HG02970 (cell line): ENCODE measurements around the gene FGFR1OP2.
"Not testable (repeated sequence)": the region's sequence is repeated elsewhere in the genome, so short reads cannot be mapped to it uniquely, and the experiment has no call there.

Source experiments
- ATAC-seq: cut with Tn5 transposase; IDR thresholded peaks from one replicate; pipeline ENCODE4 v1.9.1; 2021; ENCODE audit warnings: mild to moderate bottlenecking, moderate library complexity, moderate number of reproducible peaks; ENCODE audit not compliant: unreplicated experiment, low FRiP score

The FGFR1OP2 gene

GRCh38 chr12:26940516-26941214, 2.4 kb downstream of the FGFR1OP2 start:
- ATAC-seq = no peak

GRCh38 chr12:26941215-26941594, 2.9 kb downstream of the FGFR1OP2 start:
- ATAC-seq = no peak

- no peak for ATAC-seq
These were observed 10.0 kb downstream of the FGFR1OP2 start for GRCh38 chr12:26948309-26948708.

- no peak for ATAC-seq
These were observed 15.2 kb downstream of the FGFR1OP2 start for GRCh38 chr12:26953447-26953846.

- ATAC-seq = no peak
These were observed 15.8 kb downstream of the FGFR1OP2 start for GRCh38 chr12:26954027-26954426.

GRCh38 chr12:26961391-26961790, 23.1 kb downstream of the FGFR1OP2 start:
- ATAC-seq = not testable (repeated sequence)

- no peak for ATAC-seq
These were observed 23.5 kb downstream of the FGFR1OP2 start for GRCh38 chr12:26961803-26962202.

- no peak for ATAC-seq
These were observed 25.1 kb downstream of the FGFR1OP2 start for GRCh38 chr12:26963413-26963812.

- ATAC-seq = no peak
These were observed 28.6 kb downstream of the FGFR1OP2 start for GRCh38 chr12:26966842-26967241.

- no peak for ATAC-seq
These were observed 31.9 kb downstream of the FGFR1OP2 start for GRCh38 chr12:26970136-26970535.

GRCh38 chr12:26971963-26972362, 33.7 kb downstream of the FGFR1OP2 start:
- ATAC-seq = no peak

GRCh38 chr12:26976687-26977086, 38.4 kb downstream of the FGFR1OP2 start:
- no peak for ATAC-seq

- no peak for ATAC-seq
These were observed 40.5 kb downstream of the FGFR1OP2 start for GRCh38 chr12:26978801-26979200.

GRCh38 chr12:26979733-26980132, 41.5 kb downstream of the FGFR1OP2 start:
- ATAC-seq = no peak

GRCh38 chr12:26982866-26983265, 44.6 kb downstream of the FGFR1OP2 start:
- ATAC-seq = no peak

- no peak for ATAC-seq
These were observed 49.6 kb downstream of the FGFR1OP2 start for GRCh38 chr12:26987634-26988424.

- ATAC-seq = no peak
These were observed 50.4 kb downstream of the FGFR1OP2 start for GRCh38 chr12:26988703-26989102.

- ATAC-seq = no peak
These were observed 51.6 kb downstream of the FGFR1OP2 start for GRCh38 chr12:26989873-26990272.

- ATAC-seq = no peak
These were observed 53.6 kb downstream of the FGFR1OP2 start for GRCh38 chr12:26991826-26992225.

GRCh38 chr12:26994109-26994508, 55.8 kb downstream of the FGFR1OP2 start:
- no peak for ATAC-seq

GRCh38 chr12:26995706-26996105, 57.4 kb downstream of the FGFR1OP2 start:
- no peak for ATAC-seq

- no peak for ATAC-seq
These were observed 58.7 kb downstream of the FGFR1OP2 start for GRCh38 chr12:26997003-26997402.
